Endothelial cell of umbilical vein (primary cell): ENCODE measurements around the gene UPF1. TPM values are rescaled to one million over a fixed set of nuclear protein-coding genes. Genes with fewer than 3 reads are reported as not detected.

Experiments
- BruUV-seq: library from RNA; stranded (reverse); fragments of 400-500 nt; replicated peaks from 2 replicates; lab custom pipeline; 2021; lab: Mats Ljungman, UMichigan
- CTCF ChIA-PET: fragments of 300-600, 350-600 bp; sonication (Branson Sonifier 250); formaldehyde crosslinking; loops from one replicate; lab custom pipeline; 2021; ENCODE audit warnings: antibody characterized with exemption, inconsistent platforms; lab: Charles Lee
- POLR2A ChIA-PET: fragments of 300-600, 350-600 bp; sonication (Branson Sonifier 250); formaldehyde crosslinking; loops from one replicate; lab custom pipeline; 2021; ENCODE audit warnings: antibody characterized with exemption, inconsistent platforms; lab: Charles Lee
- DNase-seq: peaks from one replicate; pipeline ENCODE4 v3.0.0-alpha.2; 2011; ENCODE audit warnings: low read depth, low spot score
- FAIRE-seq: peaks from 2 replicates; lab custom pipeline; 2011; peaks lifted over from hg19 to GRCh38; lab: Jason Lieb, UNC
- H2AFZ ChIP-seq: 2 replicates; pipeline ENCODE4 v1.6.0; 2012; ENCODE audit warnings: low read depth, low read length, control low read depth, inconsistent platforms
- H3K27ac ChIP-seq: 2 replicates; pipeline ENCODE4 v1.5.1; 2011; ENCODE audit warnings: low read depth, mild to moderate bottlenecking, control low read depth, low read length, moderate library complexity; ENCODE audit not compliant: insufficient read depth
- H3K27me3 ChIP-seq, 2 experiments: 2 replicates each; pipeline versions ENCODE4 v1.6.0 to v1.6.1; 2011; ENCODE audit warnings: low read length in 2 of 2, mixed read lengths in 1 of 2; ENCODE audit not compliant: control insufficient read depth in 2 of 2, insufficient read depth in 2 of 2
- H3K36me3 ChIP-seq, 2 experiments: 2 replicates in 1 of 2; 3 replicates in 1 of 2; pipeline ENCODE4 v1.5.1; 2011; ENCODE audit warnings: low read length in 2 of 2, mild to moderate bottlenecking in 1 of 2, moderate library complexity in 1 of 2; ENCODE audit not compliant: control insufficient read depth in 2 of 2, insufficient read depth in 2 of 2; ENCODE audit errors: extremely low read depth in 1 of 2
- H3K4me1 ChIP-seq: 3 replicates; pipeline ENCODE4 v1.5.1; 2011; ENCODE audit warnings: mild to moderate bottlenecking, low read length; ENCODE audit not compliant: control insufficient read depth, insufficient read depth; ENCODE audit errors: extremely low read depth
- H3K4me2 ChIP-seq: 2 replicates; pipeline ENCODE4 v1.6.1; 2011; ENCODE audit warnings: low read length, control low read depth, mixed read lengths; ENCODE audit not compliant: insufficient read depth
- H3K4me3 ChIP-seq, 3 experiments: fragments of 200-600 bp in 1 of 3; sonication (generic), shearing (Covaris generic) in 1 of 3; replicated peaks in 1 of 3; 2 replicates each; pipeline ENCODE4 v1.5.1; 2011 to 2016; ENCODE audit warnings: control low read depth in 3 of 3, low read length in 3 of 3, mild to moderate bottlenecking in 2 of 3, inconsistent platforms in 1 of 3, low read depth in 1 of 3, moderate library complexity in 1 of 3; ENCODE audit not compliant: insufficient read depth in 1 of 3
- H3K79me2 ChIP-seq: 2 replicates; pipeline ENCODE4 v1.6.0; 2012; ENCODE audit warnings: low read length, inconsistent platforms; ENCODE audit not compliant: control insufficient read depth, insufficient read depth
- H3K9ac ChIP-seq: replicated peaks from 2 replicates; pipeline ENCODE3; 2011; ENCODE audit warnings: low read length, control low read depth; ENCODE audit not compliant: insufficient read depth; ENCODE audit errors: extremely low read depth
- H3K9me1 ChIP-seq: replicated peaks from 3 replicates; pipeline ENCODE4 v1.6.0; 2011; ENCODE audit warnings: mild to moderate bottlenecking, low read length; ENCODE audit not compliant: control insufficient read depth, insufficient read depth; ENCODE audit errors: extremely low read depth
- H3K9me3 ChIP-seq: replicated peaks from 2 replicates; pipeline ENCODE4 v1.5.1; 2012; ENCODE audit warnings: low read length, inconsistent platforms; ENCODE audit not compliant: control insufficient read depth, insufficient read depth
- H4K20me1 ChIP-seq: replicated peaks from 2 replicates; pipeline ENCODE3; 2011; ENCODE audit warnings: mild to moderate bottlenecking, low read length; ENCODE audit not compliant: control insufficient read depth, insufficient read depth; ENCODE audit errors: extremely low read depth
- CTCF ChIP-seq, 2 donors: IDR thresholded peaks; 1 replicate in 1 of 2; 2 replicates in 1 of 2; pipeline ENCODE4 v1.5.1; 2011; ENCODE audit warnings: low read length in 2 of 2, mild to moderate bottlenecking in 2 of 2, moderate library complexity in 2 of 2, control low read depth in 1 of 2, inconsistent platforms in 1 of 2, low read depth in 1 of 2; ENCODE audit not compliant: insufficient read depth in 1 of 2; ENCODE audit errors: extremely low read depth in 1 of 2
- EZH2 ChIP-seq: IDR thresholded peaks from 2 replicates; pipeline ENCODE4 v1.6.1; 2012; ENCODE audit warnings: borderline replicate concordance, low read depth, mild to moderate bottlenecking, moderate library complexity, low read length, inconsistent platforms; ENCODE audit not compliant: severe bottlenecking
- FOS ChIP-seq: IDR thresholded peaks from 2 replicates; pipeline ENCODE4 v1.6.1; 2011; ENCODE audit warnings: mild to moderate bottlenecking, low read length, moderate library complexity, borderline replicate concordance; ENCODE audit not compliant: insufficient read depth
- GATA2 ChIP-seq: IDR thresholded peaks from 2 replicates; pipeline ENCODE4 v1.7.0; 2011; ENCODE audit warnings: low read depth, mild to moderate bottlenecking, moderate library complexity, mixed read lengths, low read length; ENCODE audit not compliant: insufficient read length, insufficient read depth
- JUN ChIP-seq: IDR thresholded peaks from 2 replicates; pipeline ENCODE4 v1.6.1; 2011; ENCODE audit warnings: borderline replicate concordance, low read depth; ENCODE audit not compliant: insufficient read length, insufficient read depth
- MYC ChIP-seq: IDR thresholded peaks from one replicate; pipeline ENCODE4 v1.6.1; 2011; ENCODE audit warnings: mild to moderate bottlenecking, low read depth, low read length
- POLR2A ChIP-seq: IDR thresholded peaks from 2 replicates; pipeline ENCODE4 v1.6.1; 2012; ENCODE audit warnings: low read depth, mild to moderate bottlenecking, control low read depth, low read length
- POLR2AphosphoS5 ChIP-seq: IDR thresholded peaks from 2 replicates; pipeline ENCODE4 v1.6.1; 2012; ENCODE audit warnings: low read depth, mild to moderate bottlenecking, control low read depth, low read length, moderate library complexity; ENCODE audit not compliant: insufficient read depth
- dilution Hi-C: fragments of 300-500 bp; cut with MboI; formaldehyde crosslinking; loops from one replicate; pipeline ENCODE4 v1.15.0; 2019; ENCODE audit warnings: low sequenced_read_pairs; ENCODE audit not compliant: extremely low pct_ligation_motif_present
- intact Hi-C: fragments of 100-400 bp; cut with micrococcal nuclease; formaldehyde crosslinking; loops from one replicate; pipeline ENCODE4 v1.10.0; 2022
- polyA plus RNA-seq, 4 experiments: library from polyadenylated mRNA; depleted of rRNA in 3 of 4; stranded (reverse) in 3 of 4; unstranded in 1 of 4; fragments of >200 nt; gene quantifications; 2 replicates each; pipeline versions ENCODE4 v1.2.1 to v1.2.3, GENCODE V29; 2011 to 2012; ENCODE audit warnings: missing spikeins in 1 of 4
- total RNA-seq: library from RNA; stranded (reverse); gene quantifications from 2 replicates; pipeline ENCODE4 v1.2.3, GENCODE V29; 2021
- TF ChIP-seq, protein P1 (sequence below): IDR thresholded peaks from 2 replicates; pipeline ENCODE4 v1.6.1; 2011; ENCODE audit not compliant: insufficient read depth, insufficient read length

UPF1 gene
- total and polyA plus RNA-seq, 2 donors (not counting 3 experiments of a cell fraction or from before 2014, with no cell fraction given): 65.9 to 68.2 TPM

DNA sequence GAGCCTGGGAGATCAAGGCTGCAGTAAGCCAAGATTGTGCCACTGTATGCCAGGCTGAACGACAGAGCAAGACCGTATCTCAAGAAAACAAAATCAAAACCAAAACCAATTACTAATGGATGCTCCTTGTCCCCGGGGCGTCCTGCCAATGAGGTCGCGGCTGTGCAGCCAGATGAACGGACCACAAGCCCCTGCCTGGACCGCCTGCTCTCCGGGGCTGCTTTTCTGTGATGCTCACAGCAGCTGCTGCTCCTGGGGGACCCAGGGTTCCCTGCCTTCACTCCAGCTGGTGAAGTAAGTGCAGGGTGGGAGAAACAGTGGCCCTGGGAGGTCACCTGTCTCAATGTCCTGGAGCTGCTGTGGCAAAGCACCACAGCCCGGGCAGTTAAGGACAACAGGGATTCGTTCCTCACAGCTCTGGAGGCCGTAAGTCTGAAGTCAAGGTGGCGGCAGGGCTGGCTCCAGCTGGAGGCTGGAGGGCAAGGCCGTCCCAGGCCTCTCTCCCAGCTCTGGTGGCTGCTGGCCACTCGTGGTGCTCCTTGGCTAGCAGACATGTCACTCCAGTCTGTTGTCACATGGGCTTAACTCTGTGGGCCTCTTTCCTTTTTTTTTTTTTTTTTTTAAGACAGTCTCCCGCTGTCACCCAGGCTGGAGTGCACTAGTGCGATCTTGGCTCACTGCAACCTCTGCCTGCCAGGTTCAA is 77.3 kb downstream of the UPF1 start:
- ChIA-PET CTCF (no interaction called here), POLR2A (interaction anchor here (0.6 kb wide), 1 partner anchor 33 kb away, joined by 4 read pairs; no protein-coding TSS in a partner anchor)
- FAIRE-seq: no peak
- no peak for DNase-seq
- Histone ChIP-seq H3K9me1 (no peaks in the 10 kb centered on the region), H3K27ac (no peak overlapping the region), H3K4me2 (no peak overlapping the region), H4K20me1 (no peaks in the 10 kb centered on the region), H3K4me3 (no peak overlapping the region), H3K4me1 (no peaks in the 10 kb centered on the region), H3K79me2 (peaks cover 10% of the 10 kb centered on the region), H3K36me3 (peaks cover 6 to 51% of the 10 kb centered on the region in 2 experiments), H3K9me3 (no peaks in the 10 kb centered on the region), H2AFZ (no peak overlapping the region), H3K9ac (no peak overlapping the region), H3K27me3 (no peaks in the 10 kb centered on the region)
- intact Hi-C loops (no loop called here), dilution Hi-C loops (no loop called here)
- TF ChIP-seq, protein P1, sequence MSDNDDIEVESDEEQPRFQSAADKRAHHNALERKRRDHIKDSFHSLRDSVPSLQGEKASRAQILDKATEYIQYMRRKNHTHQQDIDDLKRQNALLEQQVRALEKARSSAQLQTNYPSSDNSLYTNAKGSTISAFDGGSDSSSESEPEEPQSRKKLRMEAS: no peak
- TF ChIP-seq FOS: no peak
- no peak for TF ChIP-seq POLR2A
- no peak for TF ChIP-seq GATA2
- TF ChIP-seq MYC: no peak
- no peak for TF ChIP-seq JUN
- TF ChIP-seq CTCF (IDR thresholded peaks at IDR 0.05; ENCODE audit: extremely low read depth in 1 of 2, insufficient read depth in 1 of 2, low read depth in 1 of 2, low read length in 2 of 2): no peak
- no peak for TF ChIP-seq EZH2
- TF ChIP-seq POLR2AphosphoS5: no peak
- BruUV-seq: no TSS peak
